ENCODE measurements around the gene PRCP. TPM values are rescaled to one million over a fixed set of nuclear protein-coding genes. Genes with fewer than 3 reads are reported as not detected.

Gene PRCP
- total and polyA plus RNA-seq, 2 experiments from 2014 or later: 33.3 to 52.8 TPM

GRCh38 chr11:82778776-82779175, 121.5 kb downstream of the PRCP start (continued):
- no peak for TF ChIP-seq REST (IDR thresholded peaks at IDR 0.05; ENCODE audit: unreplicated experiment)
- no peak for TF ChIP-seq JUNB (IDR thresholded peaks at IDR 0.05; ENCODE audit: unreplicated experiment)
- no peak for TF ChIP-seq EZH2 (IDR thresholded peaks at IDR 0.05; ENCODE audit: low read depth, unreplicated experiment)
- no peak for TF ChIP-seq EZH2phosphoT487 (IDR thresholded peaks at IDR 0.05; ENCODE audit: unreplicated experiment)
- no peak for TF ChIP-seq NANOG (IDR thresholded peaks at IDR 0.05; ENCODE audit: borderline replicate concordance)
- TF ChIP-seq ZNF114 (CRISPR knock-in tag; IDR thresholded peaks at IDR 0.05): no peak

GRCh38 chr11:82776377-82776776, 123.9 kb downstream of the PRCP start:
- Mint-ChIP-seq H3K27ac (no peak overlapping the region), H3K27me3 (ENCODE audit: insufficient read depth, low read depth, poor library complexity) (no peaks in the 10 kb centered on the region), H3K4me3 (no peak overlapping the region), H3K36me3 (ENCODE audit: low read depth) (no peaks in the 10 kb centered on the region), H3K9me3 (no peaks in the 10 kb centered on the region), H3K4me1 (no peaks in the 10 kb centered on the region)
- no peaks in the 10 kb centered on the region for H3K27me3 ChIP-seq (ENCODE audit: insufficient read depth)
- no peaks in the 10 kb centered on the region for H3K79me2 ChIP-seq (replicated peaks; ENCODE audit: insufficient read depth)
- ATAC-seq: peak; percentile 29; the same call in 2 of the 3 replicates
- no peaks in the 10 kb centered on the region for H4K20me1 ChIP-seq (replicated peaks; ENCODE audit: insufficient read depth)
- no peaks in the 10 kb centered on the region for H3K4me1 ChIP-seq (ENCODE audit: insufficient read depth)
- H2AFZ ChIP-seq: no peak overlapping the region
- no peak overlapping the region for H3K27ac ChIP-seq (ENCODE audit: low read depth)
- no peak overlapping the region for H3K4me3 ChIP-seq
- no peak for DNase-seq (ENCODE audit: low spot score)
- H3K9me2 ChIP-seq (ENCODE audit: insufficient read depth): no peaks in the 10 kb centered on the region
- no peaks in the 10 kb centered on the region for H3K36me3 ChIP-seq (ENCODE audit: insufficient read depth)
- no peak overlapping the region for H3K4me2 ChIP-seq
- no peaks in the 10 kb centered on the region for H3F3A ChIP-seq (replicated peaks; ENCODE audit: low read depth)
- no peak for TF ChIP-seq REST (IDR thresholded peaks at IDR 0.05; ENCODE audit: unreplicated experiment)
- TF ChIP-seq CTCF (conservative IDR thresholded peaks at IDR 0.05; ENCODE audit: low read depth in 2 of 2): no peak
- no peak for TF ChIP-seq CREB1 (CRISPR knock-in tag; IDR thresholded peaks at IDR 0.05; ENCODE audit: low read depth)
- no peak for TF ChIP-seq ETS1 (IDR thresholded peaks at IDR 0.05)
